DMS79 (cell line): ENCODE results near the gene DPYSL3.

ENCODE experiments used
- DNase-seq: peaks from one replicate; lab custom pipeline; 2025; lab: John Stamatoyannopoulos, UW

Gene DPYSL3

DNA sequence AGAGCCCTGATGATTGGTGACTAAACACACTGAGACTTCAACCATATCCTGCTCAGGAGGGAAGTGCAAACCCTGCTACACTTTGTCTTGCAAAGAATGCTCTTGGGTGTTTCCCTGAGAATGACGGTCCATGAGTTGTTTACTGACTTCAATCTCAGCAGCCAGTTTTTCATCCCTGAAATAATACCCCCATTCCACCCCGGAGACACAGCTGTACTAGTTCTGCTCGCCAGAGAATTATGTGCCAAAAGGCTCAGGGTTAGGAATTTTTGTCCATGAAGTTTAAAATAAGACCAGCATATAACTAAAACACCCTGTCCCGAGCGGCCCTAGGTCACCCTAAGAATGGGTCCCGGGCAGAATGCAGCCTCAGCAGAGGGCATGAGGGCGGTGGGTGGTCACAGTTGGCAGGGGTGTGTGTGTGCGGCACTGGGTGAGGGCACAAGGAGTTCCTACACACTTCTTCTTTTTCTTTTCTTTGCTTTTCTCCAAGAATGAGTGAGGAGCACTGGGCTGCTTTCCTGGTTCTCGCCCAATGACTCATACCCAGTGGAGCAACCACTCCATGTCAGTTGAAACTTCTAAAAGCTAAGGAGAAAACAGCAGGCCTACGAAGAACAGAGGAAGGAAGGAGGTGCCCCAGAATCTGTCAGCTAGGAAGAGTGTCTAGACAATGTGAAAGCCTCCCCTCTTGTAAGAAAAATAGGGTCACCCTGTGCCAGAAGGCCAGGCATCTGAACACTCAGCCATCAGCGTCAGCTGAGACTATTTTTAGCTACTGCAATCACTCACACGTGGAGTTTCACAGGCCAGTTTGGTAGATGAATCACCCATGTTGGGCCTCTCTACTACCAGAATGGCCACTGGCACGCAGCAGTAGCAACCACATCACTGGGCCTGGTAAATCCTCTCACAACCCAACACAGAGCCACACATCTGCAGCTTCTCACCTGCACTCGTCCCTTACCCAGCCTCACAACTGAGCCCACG lies 105.9 kb downstream of the DPYSL3 start:
- DNase-seq: no peak

DNA sequence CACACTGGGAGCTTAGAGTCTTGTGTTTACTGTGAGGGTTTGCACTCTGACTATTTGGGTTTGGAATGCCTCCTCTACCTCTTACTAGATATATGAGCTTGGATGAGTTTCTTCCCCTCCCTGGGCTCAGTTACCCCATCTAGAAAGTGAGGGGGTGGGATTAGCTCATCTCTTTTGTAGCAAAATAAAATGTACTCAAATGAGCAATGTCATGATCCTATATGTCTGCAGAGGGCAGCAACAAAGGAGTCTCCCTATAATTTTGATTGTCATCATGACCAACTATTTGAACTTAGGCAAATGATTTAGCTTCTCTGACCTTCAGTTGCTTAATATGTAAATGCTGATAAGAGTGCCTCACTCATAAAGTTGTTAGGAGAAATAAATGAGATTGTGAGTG lies 109.0 kb downstream of the DPYSL3 start:
- DNase-seq: no peak

DNA sequence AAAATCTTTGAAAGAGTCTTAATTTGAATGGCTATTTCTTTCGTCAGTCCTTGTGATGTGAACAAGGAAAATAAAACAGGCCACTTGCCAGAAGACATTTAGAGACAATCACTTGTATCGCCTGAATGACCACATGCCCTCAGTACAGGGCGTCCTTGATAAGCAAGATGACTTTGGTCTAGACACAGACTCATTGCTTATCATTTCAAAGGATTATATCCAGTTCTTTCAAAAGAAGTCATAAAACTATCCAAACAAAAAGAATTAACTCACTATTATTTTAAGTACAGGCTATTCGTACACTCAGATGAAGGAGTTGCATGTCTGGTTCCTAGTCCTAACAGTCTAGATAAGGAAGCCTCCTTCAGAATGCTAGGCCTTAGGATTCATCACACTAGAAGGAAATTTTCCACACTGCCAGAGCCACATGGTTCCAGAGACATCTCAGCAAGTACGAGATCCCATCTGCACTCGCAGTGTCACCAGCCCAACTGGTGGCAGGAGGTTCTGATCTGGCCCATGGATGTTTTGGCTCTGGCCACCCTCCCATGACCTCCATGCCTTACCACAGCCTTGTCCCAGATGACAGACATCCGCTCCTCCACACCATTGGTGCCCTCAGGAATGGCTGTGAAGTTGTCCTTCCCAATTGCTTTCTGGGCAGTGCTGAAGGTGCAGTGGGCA lies 109.6 kb downstream of the DPYSL3 start:
- no peak for DNase-seq

DNA sequence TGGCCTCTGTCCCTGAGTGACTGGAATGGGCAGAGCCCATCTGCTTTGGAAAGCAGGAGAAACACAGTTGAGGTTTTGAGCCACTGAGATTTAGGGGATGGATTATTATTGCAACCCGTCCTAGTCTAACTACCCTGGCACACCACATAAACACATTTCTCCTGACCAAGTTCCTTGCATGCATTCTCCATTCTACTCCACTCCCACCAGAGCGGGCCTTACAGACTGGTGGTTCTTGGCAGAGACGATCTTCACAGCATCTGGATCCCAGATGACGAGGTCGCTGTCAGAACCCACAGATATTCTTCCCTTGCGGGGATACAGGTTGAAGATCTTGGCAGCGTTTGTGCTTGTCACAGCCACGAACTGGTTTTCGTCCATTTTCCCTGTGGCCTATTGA lies 111.0 kb downstream of the DPYSL3 start:
- no peak for DNase-seq

DNA sequence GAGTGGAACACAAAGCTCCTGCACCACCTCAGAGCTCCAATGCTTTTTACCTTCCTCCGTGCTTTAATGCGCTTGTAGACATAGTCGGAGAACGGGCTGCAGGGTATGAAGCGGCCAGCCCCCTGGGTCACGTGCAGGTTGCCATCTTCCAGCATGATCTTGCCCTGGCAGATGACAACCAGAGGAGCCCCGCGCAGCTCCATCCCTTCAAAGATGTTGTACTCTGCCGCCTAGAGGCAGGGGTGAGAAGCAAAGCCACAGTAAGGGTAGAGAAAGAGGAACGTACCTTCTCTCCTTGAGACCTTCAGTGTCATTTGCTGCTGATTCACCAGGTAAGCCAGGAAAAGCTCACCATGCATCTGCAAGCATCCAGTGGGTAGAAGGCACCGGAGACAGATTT lies 112.3 kb downstream of the DPYSL3 start:
- no peak for DNase-seq

DNA sequence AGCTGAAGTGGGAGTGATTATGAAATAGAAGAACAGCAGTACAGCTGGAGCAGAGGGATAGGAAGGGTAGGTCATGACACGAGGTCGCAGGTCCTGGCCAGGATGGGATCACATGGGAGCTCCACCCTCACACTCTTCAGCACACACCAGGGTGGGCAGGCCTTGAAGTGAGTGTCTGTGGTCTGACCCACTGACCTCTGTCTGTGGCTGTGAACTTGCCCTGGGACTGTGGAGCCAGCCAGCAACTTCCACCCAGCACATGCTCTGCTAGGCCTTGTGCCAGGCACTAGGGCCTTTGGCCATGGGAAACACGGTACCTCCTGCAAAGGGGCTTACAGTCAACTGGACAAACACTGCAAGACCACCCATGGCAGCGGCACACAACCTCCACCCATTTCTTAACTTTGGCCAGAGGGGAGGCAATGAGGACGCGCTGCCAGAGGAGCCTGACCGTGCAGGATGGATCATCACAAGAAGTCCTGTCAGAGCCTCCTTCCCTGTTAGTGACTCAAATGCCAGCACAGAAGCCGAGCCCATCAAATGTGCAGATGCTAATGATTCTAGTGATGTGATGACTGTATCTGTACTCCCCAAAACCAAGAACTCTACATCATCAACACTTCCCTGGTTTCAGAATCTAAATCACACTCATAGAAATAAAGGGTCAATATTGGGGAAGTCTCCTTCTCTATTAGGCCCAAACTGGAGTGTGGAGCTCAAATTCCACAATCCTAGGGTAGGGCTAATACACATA lies 113.6 kb downstream of the DPYSL3 start:
- no peak for DNase-seq

DNA sequence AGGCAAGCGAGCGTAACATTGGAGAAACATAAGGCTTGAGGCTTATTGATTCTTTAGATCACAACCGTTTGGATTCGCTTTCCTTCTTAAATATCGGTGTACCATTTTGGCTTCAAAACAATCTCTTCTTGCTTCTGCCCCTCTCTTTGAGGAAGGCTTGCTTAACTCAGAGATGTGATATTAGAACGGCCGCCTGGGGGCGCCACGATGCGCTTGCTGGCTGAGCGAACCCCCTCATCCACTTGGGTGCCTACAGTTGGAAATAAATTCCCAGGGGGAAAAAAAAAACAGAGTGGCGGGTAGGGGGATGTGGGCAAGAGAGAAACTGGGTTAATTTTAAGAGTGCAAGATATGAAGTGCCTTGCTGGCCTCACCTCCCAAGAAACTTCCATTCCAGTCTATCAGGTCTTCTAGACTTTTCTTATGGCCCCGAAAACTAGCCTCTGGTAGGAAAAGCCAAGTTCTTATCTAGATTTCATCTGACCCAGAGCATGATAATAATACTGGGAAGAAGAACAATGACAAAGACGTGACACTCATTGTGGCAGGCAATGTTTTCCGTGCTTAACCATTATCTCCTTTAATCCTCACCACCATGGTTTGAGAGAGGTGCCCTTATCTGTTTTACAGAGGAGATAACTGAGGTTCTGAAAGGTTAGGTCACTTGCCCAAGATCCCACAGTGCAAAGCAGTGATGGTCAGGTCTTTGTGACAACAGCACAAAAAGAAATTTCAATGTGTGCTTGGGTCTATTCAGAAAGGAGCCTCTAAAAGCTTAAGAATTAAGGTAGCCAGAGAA lies 115.8 kb downstream of the DPYSL3 start:
- DNase-seq: no peak

DNA sequence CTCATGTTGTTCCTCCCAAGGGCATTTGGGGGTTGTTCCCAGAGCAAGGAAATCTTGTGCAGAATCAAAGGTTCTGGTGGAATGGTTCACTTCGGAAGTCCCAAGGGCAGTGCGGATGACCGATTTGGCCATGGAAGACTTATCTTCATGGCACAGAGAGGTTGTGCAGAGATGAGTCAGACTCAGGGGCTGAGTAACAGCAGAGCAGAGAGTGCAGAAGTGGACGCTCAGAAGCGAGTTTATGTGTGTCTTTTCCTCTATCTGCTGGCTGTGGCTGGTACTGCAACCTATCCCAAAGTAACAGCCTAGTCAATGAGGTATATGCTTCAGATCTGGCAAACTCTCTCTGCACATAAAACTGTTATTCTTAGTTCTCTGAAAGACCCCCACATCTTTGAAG lies 118.1 kb downstream of the DPYSL3 start:
- no peak for DNase-seq

DNA sequence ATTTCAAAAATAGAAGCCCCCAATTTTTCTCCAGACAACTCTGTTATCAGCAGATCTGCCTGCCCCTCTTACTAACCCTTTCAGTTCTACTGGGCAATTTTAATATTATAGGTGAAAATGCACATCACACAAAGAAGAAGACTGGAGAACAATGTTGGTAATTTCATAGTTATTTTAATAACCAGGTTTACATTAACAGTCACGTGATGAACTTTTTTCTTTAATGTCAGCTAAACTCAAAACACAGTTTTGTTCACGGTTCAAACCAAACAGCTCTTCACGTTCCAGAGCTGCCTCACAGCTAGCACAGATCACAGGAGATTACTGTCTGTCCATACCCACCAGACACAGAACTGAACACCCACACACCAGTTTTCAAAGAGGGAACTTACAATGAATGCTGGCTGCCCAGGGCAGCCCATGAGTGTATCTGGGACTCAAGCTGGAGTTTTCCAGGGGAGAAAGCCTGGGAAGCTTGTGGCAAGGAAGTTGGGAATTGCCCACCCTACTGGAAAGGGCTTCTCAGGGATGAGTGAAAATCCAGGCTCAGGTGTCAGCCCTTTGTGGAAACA lies 119.1 kb downstream of the DPYSL3 start:
- no peak for DNase-seq

DNA sequence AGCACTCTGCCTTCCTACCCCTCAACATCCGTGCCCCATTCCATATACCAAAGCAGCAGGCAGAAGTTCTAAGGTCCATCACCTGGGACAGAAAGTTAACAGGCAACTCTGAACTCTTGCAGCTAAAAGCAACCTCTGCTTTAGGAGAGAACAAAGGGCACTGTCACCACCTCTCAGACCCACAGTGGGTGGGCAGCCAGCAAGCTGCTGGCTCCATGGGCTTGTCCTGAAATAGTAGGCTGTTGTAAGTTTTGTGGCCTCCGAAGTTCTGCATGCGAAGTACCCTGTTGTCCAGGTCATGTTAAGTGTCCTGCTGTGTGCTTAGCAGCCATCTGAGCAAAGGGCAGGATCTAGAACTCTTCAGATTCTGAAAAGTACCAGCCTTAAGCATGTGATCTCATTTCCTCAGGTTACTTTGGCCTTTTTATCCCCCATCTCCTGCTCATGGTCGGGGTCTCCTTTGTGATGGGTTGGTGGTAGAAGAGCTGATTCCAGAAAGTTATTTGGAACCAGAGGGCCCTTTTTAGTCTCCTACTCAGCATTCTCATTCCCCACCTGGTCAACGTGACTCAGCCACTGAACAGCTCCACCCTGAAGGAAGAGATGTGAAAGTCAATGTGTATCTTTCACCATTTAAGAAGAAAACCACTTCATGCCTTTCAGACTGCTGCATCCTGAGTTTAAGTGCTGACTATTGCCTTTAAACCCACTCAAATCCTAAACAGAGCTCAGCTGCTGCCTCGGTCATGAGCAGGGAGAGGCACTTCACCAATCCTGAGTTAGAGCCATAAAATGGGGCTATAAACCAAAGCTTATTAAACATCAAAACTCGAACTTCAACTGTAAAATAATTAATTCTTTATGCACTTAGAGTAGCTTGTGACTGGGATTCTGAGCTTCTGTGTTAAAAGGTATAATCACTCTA lies 121.4 kb downstream of the DPYSL3 start:
- DNase-seq: peak; percentile 86

DNA sequence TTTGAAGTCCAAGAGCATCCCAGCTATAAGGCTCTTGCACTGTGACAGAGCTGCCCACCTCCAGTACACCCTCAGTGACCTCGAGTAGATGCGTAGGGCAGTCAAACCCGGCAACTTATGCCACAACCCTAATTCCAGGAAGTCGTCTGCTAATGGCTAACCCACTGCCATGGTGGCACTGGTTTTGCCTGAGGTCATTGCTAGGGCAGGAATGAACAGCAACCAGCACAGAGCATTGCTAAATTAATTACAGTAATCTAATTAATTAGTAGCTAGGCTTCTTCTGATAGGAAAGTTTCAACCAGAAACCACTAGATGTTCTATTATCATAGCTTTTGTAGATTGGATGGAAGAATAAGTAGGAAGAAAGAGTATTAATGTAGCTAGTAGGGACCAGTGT lies 122.8 kb downstream of the DPYSL3 start:
- DNase-seq: no peak

DNA sequence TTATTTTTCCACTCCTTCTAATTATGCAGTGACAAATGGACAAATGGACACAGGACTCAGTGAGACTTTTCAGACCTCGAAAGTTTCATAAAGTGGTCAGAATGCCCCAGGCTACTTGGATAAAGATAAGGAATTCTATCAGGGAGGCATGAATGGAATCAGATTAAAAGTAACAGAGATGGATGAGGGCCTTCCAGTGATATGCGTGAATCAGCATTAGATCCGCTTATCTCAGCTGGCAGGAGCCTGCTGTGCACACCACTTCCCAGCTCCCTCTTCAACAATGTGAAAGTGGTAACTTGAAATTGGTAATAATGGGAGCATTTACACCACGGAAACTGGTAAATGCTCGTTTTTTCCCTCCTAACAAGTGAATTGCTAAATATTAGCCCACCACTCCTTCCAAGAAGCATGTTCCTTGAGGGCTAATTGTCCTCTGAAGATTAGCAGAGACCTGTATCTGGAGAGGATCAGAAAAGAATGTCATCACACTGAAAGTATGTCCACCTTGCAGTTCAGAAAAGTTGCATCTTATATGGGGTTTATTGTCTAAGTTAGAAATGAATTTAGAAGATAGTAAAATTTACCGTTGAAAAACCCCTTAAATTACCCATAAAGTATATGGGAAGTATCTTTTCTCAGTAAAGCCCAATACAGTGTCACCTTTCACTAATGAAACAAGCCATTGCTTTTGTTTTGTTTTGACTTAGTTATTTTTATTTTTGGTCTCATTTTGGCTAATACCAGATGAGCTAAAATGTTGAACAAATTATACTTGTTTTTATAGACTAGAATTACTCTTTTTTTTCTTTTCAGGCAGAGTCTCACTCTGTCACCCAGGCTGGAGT lies 125.3 kb downstream of the DPYSL3 start:
- no peak for DNase-seq

DNA sequence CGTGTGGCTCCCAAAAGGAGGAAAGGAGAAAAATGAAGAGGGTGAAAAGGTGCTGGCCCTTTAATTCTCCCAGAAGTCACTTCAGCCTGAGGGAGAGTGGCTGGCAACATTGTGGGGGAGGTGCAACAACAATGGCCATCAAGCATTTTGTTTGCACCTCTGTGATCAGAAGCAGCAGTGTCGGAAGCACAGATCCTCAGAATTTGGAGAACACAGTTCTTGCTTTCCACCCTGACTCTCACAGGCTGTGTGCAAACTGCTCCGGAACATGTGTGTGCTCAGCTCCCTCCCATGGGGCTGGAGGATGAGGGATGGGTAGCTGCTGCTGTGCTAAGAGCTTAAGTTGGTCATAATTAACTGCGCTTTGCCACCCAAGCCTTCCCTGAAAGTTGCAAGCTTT lies 127.1 kb downstream of the DPYSL3 start:
- no peak for DNase-seq

DNA sequence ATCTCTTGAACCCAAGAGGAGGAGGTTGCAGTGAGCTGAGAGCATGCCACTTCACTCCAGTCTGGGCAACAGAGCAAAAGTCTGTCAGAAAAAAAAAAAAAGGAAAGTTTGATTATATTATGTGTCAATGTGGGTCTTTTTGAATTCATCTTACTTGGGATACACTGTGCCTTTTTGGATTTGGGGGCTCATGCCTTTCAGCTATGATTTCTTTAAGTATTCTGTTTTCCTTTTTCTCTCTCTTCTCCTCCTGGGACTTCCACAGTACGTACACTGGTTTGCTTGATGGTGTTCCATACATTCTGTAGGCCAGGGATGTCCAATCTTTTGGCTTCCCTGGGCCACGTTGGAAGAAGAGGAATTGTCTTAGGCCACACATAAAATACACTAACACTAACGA lies 128.3 kb downstream of the DPYSL3 start:
- no peak for DNase-seq

DNA sequence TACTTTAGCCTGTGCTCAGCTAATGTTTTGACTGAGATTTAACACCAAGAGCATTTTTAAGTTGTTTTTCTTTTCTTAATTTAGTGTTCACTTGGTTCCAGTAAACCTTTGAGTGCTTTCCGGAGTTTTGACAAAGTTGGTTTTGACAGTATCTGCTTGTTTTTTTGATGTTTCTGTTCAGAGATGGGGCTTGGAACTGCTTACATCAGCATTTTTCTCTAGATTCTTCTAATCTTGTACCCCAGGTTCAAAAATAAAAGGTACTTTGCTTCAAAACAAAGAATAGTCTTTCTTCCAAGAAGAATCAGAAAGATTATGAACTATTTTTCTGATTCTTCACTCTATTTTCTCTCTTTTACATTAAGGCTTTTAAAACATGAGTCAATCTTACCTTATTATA lies 132.2 kb downstream of the DPYSL3 start:
- no peak for DNase-seq

DNA sequence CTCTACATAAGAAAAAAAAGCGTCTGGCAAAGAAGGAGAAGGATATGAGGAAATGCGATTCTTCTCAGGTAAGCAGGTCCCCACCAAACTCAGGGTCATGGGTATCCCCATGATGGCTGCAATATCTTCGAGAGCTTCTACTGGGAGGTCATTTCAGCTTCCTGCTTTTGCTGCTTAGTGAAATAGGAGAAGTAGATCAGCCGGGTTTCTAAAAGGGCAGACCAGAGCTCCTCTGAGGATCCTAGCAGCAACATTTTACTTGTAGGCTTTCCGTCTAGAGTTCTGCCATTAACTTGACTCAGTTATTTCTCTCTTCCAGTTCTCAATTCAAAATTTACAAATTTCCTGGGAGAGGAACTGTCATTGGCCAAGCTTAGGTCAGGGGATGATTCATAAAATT lies 134.7 kb downstream of the DPYSL3 start:
- DNase-seq: no peak

DNA sequence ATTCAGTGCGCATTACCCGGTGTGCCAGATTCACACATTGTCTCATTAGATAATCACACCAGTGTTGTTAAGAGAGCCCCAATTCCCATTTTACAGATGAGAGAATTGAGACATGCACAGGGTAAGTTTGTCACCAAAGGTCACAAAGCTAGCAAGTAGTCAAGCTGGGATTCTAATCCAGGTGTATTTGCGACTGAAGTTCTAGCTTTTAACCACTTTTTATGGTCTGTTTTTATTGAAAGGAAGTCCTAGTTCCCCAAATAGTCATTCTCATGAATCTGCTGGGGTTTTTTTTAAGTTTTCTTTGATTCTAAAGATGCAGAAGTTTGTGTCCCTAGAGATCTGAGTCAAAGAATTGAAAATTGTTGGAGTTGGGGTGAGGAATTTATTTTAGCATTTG lies 136.5 kb downstream of the DPYSL3 start:
- no peak for DNase-seq

DNA sequence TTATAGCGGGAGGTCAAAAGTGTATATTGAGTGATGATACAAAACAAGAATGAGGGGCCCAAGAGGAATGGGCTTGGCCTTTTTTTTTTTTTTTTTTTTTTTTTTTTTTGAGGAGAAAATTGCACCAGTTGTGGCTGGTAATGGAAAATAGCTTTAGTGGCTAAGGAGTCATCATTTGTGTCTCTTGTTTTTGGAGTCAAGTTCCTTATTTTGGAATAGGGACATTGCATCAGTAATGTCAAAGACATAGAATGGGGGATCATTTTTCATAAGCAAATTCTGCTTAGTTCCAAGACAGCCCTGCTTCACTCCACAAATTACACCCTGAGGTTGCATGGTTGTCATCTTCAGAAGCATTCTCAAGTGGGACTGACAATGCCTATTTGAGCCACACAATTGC lies 137.7 kb downstream of the DPYSL3 start:
- DNase-seq: no peak

DNA sequence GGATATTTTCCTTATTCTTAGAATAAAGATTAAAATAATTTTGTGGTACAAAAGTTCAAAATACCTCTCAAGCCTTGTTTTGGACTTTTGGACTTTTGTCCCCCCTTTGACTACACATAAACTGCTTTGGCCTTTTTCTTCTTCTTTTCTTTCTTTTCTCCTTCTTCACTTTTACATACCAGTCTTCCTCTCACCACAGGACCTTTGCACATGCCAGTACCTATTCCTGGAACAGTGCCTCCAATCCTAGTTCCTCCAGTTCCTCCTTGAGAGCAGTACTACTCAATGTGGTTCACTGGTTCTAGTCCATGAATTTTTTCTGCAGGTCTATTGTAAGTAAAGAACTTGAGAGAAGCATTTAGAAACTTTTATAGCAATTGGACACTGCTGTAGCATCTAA lies 138.6 kb downstream of the DPYSL3 start:
- DNase-seq: no peak
